HepG2 (cell line): ENCODE results near the gene GNL1.
"Not testable (repeated sequence)": the region's sequence is repeated elsewhere in the genome, so short reads cannot be mapped to it uniquely, and the experiment has no call there.

Source experiments
- NR3C1 ChIP-seq: sonication (generic); formaldehyde crosslinking; IDR thresholded peaks from 2 replicates; pipeline ENCODE4 v1.4.0; 2020; ENCODE audit warnings: missing genetic modification reagents
- RAD21 ChIP-seq: fragments of 450-650 bp; formaldehyde crosslinking; IDR thresholded peaks from 2 replicates; pipeline ENCODE4 v1.5.0; 2020; ENCODE audit warnings: mild to moderate bottlenecking
- RBAK ChIP-seq: sonication (generic); formaldehyde crosslinking; IDR thresholded peaks from 2 replicates; pipeline ENCODE4 v1.5.1; 2020; ENCODE audit warnings: mild to moderate bottlenecking, missing genetic modification reagents
- SRSF1 ChIP-seq: fragments of 200-400 bp; formaldehyde crosslinking; optimal IDR thresholded peaks from 2 replicates; pipeline ENCODE3; 2017; ENCODE audit warnings: mild to moderate bottlenecking, low read depth, low read length, moderate library complexity
- TGIF2 ChIP-seq: IDR thresholded peaks from 2 replicates; pipeline ENCODE4 v1.6.1; 2016; ENCODE audit warnings: control low read depth, missing compliant biosample characterization
- TRIM24 ChIP-seq: sonication (generic); formaldehyde crosslinking; IDR thresholded peaks from 2 replicates; pipeline ENCODE4 v1.8.0; 2022; ENCODE audit warnings: mild to moderate bottlenecking, missing genetic modification reagents
- ZNF12 ChIP-seq: sonication (generic); formaldehyde crosslinking; IDR thresholded peaks from 2 replicates; pipeline ENCODE4 v1.5.0; 2020; ENCODE audit warnings: missing genetic modification reagents
- ZNF431 ChIP-seq: sonication (generic); formaldehyde crosslinking; IDR thresholded peaks from 2 replicates; pipeline ENCODE4 v1.9.0; 2022; ENCODE audit warnings: missing genetic modification reagents, low read depth, mild to moderate bottlenecking, borderline replicate concordance
- ZNF546 ChIP-seq: sonication (generic); formaldehyde crosslinking; conservative IDR thresholded peaks from 2 replicates; pipeline ENCODE4 v1.8.1; 2023; ENCODE audit warnings: mild to moderate bottlenecking, missing genetic modification reagents
- TF ChIP-seq, protein P1 (sequence below): sonication (generic); formaldehyde crosslinking; IDR thresholded peaks from 2 replicates; pipeline ENCODE4 v1.4.0; 2020; ENCODE audit warnings: missing genetic modification reagents
- TF ChIP-seq, protein P2 (sequence below): sonication (generic); formaldehyde crosslinking; IDR thresholded peaks from 2 replicates; pipeline ENCODE4 v1.5.1; 2020; ENCODE audit warnings: mild to moderate bottlenecking, missing genetic modification reagents

DNA sequence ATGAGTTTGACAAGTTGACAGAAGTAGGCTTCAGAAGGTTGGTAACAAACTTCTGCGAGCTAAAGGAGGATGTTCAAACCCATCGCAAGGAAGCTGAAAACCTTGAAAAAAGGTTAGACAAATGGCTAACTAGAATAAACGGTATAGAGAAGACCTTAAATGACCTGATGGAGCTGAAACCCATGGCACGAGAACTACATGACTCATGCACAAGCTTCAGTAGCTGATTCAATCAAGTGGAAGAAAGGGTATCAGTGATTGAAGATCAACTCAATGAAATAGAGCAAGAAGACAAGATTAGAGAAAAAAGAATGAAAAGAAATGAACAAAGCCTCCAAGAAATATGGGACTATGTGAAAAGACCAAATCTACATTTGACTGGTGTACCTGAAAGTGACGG is 34.3 kb downstream of the GNL1 start:
- TF ChIP-seq NR3C1; ZNF12; RAD21 (CRISPR knock-in tag); SRSF1; RBAK; ZNF431 (CRISPR knock-in tag); ZNF546 (CRISPR knock-in tag); TGIF2 (CRISPR knock-in tag); TRIM24 (CRISPR knock-in tag): not testable (repeated sequence)
- TF ChIP-seq, protein P1, sequence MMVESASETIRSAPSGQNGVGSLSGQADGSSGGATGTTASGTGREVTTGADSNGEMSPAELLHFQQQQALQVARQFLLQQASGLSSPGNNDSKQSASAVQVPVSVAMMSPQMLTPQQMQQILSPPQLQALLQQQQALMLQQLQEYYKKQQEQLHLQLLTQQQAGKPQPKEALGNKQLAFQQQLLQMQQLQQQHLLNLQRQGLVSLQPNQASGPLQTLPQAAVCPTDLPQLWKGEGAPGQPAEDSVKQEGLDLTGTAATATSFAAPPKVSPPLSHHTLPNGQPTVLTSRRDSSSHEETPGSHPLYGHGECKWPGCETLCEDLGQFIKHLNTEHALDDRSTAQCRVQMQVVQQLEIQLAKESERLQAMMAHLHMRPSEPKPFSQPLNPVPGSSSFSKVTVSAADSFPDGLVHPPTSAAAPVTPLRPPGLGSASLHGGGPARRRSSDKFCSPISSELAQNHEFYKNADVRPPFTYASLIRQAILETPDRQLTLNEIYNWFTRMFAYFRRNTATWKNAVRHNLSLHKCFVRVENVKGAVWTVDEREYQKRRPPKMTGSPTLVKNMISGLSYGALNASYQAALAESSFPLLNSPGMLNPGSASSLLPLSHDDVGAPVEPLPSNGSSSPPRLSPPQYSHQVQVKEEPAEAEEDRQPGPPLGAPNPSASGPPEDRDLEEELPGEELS = not testable (repeated sequence)
- TF ChIP-seq, protein P2, sequence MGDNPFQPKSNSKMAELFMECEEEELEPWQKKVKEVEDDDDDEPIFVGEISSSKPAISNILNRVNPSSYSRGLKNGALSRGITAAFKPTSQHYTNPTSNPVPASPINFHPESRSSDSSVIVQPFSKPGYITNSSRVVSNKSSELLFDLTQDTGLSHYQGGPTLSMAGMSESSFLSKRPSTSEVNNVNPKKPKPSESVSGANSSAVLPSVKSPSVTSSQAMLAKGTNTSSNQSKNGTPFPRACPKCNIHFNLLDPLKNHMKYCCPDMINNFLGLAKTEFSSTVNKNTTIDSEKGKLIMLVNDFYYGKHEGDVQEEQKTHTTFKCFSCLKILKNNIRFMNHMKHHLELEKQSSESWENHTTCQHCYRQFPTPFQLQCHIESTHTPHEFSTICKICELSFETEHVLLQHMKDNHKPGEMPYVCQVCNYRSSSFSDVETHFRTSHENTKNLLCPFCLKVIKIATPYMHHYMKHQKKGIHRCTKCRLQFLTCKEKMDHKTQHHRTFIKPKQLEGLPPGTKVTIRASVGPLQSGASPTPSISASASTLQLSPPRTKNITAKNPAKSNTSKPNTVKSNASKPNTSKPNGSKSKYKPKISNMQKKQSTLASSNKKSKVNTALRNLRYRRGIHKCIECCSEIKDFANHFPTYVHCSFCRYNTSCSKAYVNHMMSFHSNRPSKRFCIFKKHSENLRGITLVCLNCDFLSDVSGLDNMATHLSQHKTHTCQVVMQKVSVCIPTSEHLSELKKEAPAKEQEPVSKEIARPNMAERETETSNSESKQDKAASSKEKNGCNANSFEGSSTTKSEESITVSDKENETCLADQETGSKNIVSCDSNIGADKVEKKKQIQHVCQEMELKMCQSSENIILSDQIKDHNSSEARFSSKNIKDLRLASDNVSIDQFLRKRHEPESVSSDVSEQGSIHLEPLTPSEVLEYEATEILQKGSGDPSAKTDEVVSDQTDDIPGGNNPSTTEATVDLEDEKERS (CRISPR knock-in tag) = not testable (repeated sequence)
